Measurements from ENCODE around the gene KBTBD7. TPM values are rescaled to one million over a fixed set of nuclear protein-coding genes. Genes with fewer than 3 reads are reported as not detected.
A peak's percentile ranks its signal among the peaks of the same experiment; 100 is the strongest.

KBTBD7 gene
- total and polyA plus RNA-seq, 4 experiments from 2014 or later, result 4.9 to 11.8 (median 9.4) TPM

DNA sequence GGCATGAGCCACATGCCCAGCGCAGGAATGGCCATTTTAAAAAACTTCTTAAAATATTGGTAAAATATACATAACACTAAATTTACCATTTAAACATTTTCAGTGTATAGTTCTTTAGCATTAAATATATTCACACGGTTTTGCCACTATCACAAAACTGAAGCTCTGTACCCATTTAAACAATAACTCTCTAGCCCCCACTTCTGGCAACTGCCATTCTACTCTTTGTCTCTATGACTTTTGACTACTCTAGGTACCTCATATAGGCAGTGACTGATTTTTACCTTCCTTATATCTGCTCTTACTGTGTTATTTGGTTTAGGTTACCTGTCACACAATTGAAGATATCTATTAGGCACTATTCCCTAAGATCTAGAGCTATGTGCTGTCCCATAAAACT lies 2.3 kb upstream of the KBTBD7 start:
- CTCF ChIA-PET (ENCODE audit: partially characterized antibody), result interaction anchor here (0.8 to 1.9 kb wide), 6 partner anchors 24 to 142 kb away, joined by 3 to 14 read pairs (median 3); no protein-coding TSS in a partner anchor
- H3K9me3 ChIP-seq (ENCODE audit: control insufficient read depth in 1 of 2, low read length in 2 of 2), result no peaks in the 10 kb centered on the region
- POLR2A ChIA-PET (ENCODE audit: partially characterized antibody), result no interaction called here
- DNase-seq, result peak in 1 of 5 donors; percentile 1
- H3K27me3 Mint-ChIP-seq, result no peaks in the 10 kb centered on the region
- no peak overlapping the region for H3K4me3 ChIP-seq (ENCODE audit: low read length in 2 of 2)
- H3K27ac Mint-ChIP-seq, result no peak overlapping the region
- H3K27me3 ChIP-seq (ENCODE audit: insufficient read depth, low read length), result no peaks in the 10 kb centered on the region
- H3K36me3 Mint-ChIP-seq, result peaks cover 4 to 8% of the 10 kb centered on the region in 2 donors
- H3K4me1 ChIP-seq (ENCODE audit: insufficient read depth, low read length), result peaks cover 23% of the 10 kb centered on the region
- H3K36me3 ChIP-seq (ENCODE audit: insufficient read depth, low read length), result no peaks in the 10 kb centered on the region
- no peak overlapping the region for H3K4me3 Mint-ChIP-seq
- H3K27ac ChIP-seq (ENCODE audit: low read depth, low read length), result no peak overlapping the region
- peaks cover 0 to 6% (median 0%) of the 10 kb centered on the region in 8 donors for H3K9me3 Mint-ChIP-seq
- H3K4me1 Mint-ChIP-seq, result peaks cover 14 to 31% (median 27%) of the 10 kb centered on the region in 4 donors
- intact Hi-C loops (cut with micrococcal nuclease), result no loop called here

DNA sequence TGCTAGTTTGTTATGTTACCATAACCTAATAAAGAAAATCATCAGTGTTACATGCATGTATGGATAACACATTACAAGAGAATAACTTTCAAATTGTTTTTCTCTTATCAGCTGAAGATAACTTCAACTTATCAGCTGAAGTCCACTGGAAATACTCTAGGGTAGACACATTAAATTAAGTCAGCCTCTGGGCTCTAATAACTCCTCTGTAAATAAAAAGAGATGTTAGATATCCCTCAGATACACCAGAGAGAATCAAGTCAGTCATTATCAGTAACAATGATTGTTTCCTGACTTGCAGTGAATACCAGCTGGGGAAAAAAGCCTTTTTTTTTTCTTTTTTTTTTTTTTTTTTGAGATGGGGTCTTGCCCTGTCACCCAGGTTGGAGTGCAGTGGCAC lies 1.6 kb upstream of the KBTBD7 start:
- Mint-ChIP-seq H3K9me3 (peaks cover 0 to 6% (median 0%) of the 10 kb centered on the region in 8 donors), H3K36me3 (peaks cover 5 to 8% of the 10 kb centered on the region in 2 donors), H3K27me3 (no peaks in the 10 kb centered on the region), H3K27ac (no peak overlapping the region), H3K4me1 (peaks cover 15 to 32% (median 28%) of the 10 kb centered on the region in 4 donors), H3K4me3 (peak overlapping the region in 1 of 8 donors; percentile 44)
- H3K9me3 ChIP-seq (ENCODE audit: control insufficient read depth in 1 of 2, low read length in 2 of 2), result no peaks in the 10 kb centered on the region
- CTCF ChIA-PET (ENCODE audit: partially characterized antibody), result interaction anchor here (1.9 kb wide), 1 partner anchor 123 kb away, joined by 14 read pairs; no protein-coding TSS in a partner anchor
- POLR2A ChIA-PET (ENCODE audit: partially characterized antibody), result no interaction called here
- no peak overlapping the region for H3K27ac ChIP-seq (ENCODE audit: low read depth, low read length)
- intact Hi-C loops (cut with micrococcal nuclease), result no loop called here
- no peak for DNase-seq
- H3K27me3 ChIP-seq (ENCODE audit: insufficient read depth, low read length), result no peaks in the 10 kb centered on the region
- peaks cover 28% of the 10 kb centered on the region for H3K4me1 ChIP-seq (ENCODE audit: insufficient read depth, low read length)
- no peak overlapping the region for H3K4me3 ChIP-seq (ENCODE audit: low read length in 2 of 2)
- H3K36me3 ChIP-seq (ENCODE audit: insufficient read depth, low read length), result no peaks in the 10 kb centered on the region

DNA sequence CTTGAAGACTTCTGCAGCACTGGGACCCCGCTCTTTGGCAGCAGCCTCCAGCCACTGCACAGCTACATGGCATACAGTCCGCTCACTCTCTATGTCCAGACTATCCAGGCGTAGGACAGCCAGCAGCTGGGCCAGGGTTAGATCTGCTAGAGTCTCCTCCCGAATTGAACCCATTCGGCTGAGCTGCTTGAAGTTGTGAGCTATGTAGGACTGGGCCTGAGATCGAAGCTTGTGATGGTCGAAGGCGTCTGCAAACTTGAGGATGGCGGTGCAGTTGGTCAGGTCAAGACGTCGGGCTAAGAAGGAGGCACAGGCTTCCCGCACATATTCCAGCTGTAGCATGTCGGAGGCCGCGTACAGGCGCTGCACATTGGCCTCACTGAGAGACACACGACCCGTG lies 900 bp downstream of the KBTBD7 start:
- Mint-ChIP-seq H3K9me3 (peaks cover 0 to 3% (median 0%) of the 10 kb centered on the region in 8 donors), H3K27ac (peak overlapping the region in 6 of 7 donors; percentile 41 to 97 (median 88)), H3K27me3 (no peaks in the 10 kb centered on the region), H3K4me3 (peak overlapping the region; percentile 93 to 97 (median 94)), H3K36me3 (peaks cover 18 to 20% of the 10 kb centered on the region in 2 donors), H3K4me1 (peaks cover 24 to 45% (median 32%) of the 10 kb centered on the region in 4 donors)
- ChIA-PET POLR2A (ENCODE audit: partially characterized antibody) (interaction anchor here (1.5 kb wide), 1 partner anchor 174 kb away, joined by 3 read pairs; the partner anchor contains the start of gene ELF1), CTCF (ENCODE audit: partially characterized antibody) (interaction anchor here (1.0 kb wide), 1 partner anchor 57 kb away, joined by 5 read pairs; no protein-coding TSS in a partner anchor)
- Histone ChIP-seq H3K27ac (ENCODE audit: low read depth, low read length) (no peak overlapping the region), H3K4me3 (ENCODE audit: low read length in 2 of 2) (peak overlapping the region in 1 of 2 donors; percentile 94), H3K36me3 (ENCODE audit: insufficient read depth, low read length) (no peaks in the 10 kb centered on the region), H3K4me1 (ENCODE audit: insufficient read depth, low read length) (peaks cover 29% of the 10 kb centered on the region), H3K27me3 (ENCODE audit: insufficient read depth, low read length) (no peaks in the 10 kb centered on the region), H3K9me3 (ENCODE audit: control insufficient read depth in 1 of 2, low read length in 2 of 2) (no peaks in the 10 kb centered on the region)
- no peak for DNase-seq
- intact Hi-C loops (cut with micrococcal nuclease), result loop anchor here (5.0 kb wide), 1 partner anchor 271 kb away; no protein-coding TSS in a partner anchor

DNA sequence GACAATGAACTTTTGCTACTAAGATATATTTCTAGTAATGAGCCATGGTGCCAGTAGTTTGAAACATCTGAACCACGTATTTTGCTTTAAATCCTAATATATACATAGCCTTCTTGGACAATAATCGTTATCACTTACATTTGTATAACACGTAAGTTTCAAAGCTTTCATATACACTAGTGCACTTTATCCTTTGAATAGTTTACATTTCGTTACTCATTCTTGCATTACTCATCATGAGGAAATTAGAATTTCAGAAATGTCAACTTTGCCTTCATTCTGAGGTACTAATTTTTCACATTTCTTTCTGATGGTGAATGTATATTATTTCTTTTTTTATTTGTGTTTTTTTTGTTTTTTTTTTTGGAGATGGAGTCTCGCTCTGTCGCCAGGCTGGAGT lies 5.8 kb downstream of the KBTBD7 start:
- H3K27me3 Mint-ChIP-seq, result no peaks in the 10 kb centered on the region
- H3K4me3 ChIP-seq (ENCODE audit: low read length in 2 of 2), result no peak overlapping the region
- no peak overlapping the region for H3K27ac ChIP-seq (ENCODE audit: low read depth, low read length)
- no peak overlapping the region for H3K4me3 Mint-ChIP-seq
- H3K4me1 Mint-ChIP-seq, result peaks cover 19 to 33% (median 22%) of the 10 kb centered on the region in 4 donors
- H3K27me3 ChIP-seq (ENCODE audit: insufficient read depth, low read length), result no peaks in the 10 kb centered on the region
- CTCF ChIA-PET (ENCODE audit: partially characterized antibody), result no interaction called here
- peaks cover 0 to 3% (median 0%) of the 10 kb centered on the region in 8 donors for H3K9me3 Mint-ChIP-seq
- H3K36me3 ChIP-seq (ENCODE audit: insufficient read depth, low read length), result no peaks in the 10 kb centered on the region
- peaks cover 23% of the 10 kb centered on the region for H3K4me1 ChIP-seq (ENCODE audit: insufficient read depth, low read length)
- H3K36me3 Mint-ChIP-seq, result peaks cover 14 to 20% of the 10 kb centered on the region in 2 donors
- intact Hi-C loops (cut with micrococcal nuclease), result no loop called here
- POLR2A ChIA-PET (ENCODE audit: partially characterized antibody), result no interaction called here
- H3K27ac Mint-ChIP-seq, result no peak overlapping the region
- H3K9me3 ChIP-seq (ENCODE audit: control insufficient read depth in 1 of 2, low read length in 2 of 2), result no peaks in the 10 kb centered on the region
- no peak for DNase-seq

DNA sequence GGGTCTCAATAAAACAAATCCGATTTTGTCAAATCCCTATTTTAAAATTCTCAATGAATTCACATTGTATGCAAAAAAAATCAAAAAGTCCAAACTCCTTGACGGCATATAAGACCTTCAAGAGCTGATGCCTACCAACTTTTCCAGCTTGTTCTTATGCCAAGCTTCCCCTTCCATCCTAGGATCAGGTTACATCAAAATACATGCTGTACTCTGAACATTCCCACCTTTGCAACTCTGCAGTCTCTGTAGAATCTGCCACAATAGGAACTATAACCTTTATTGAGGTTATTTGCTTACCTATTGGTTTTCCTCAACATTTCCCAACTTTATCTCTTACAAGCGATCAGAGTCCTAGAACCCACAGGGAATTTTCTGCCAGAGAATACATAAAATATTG lies 7.9 kb downstream of the KBTBD7 start:
- no peak overlapping the region for H3K27ac ChIP-seq (ENCODE audit: low read depth, low read length)
- H3K4me1 ChIP-seq (ENCODE audit: insufficient read depth, low read length), result peaks cover 6% of the 10 kb centered on the region
- ChIA-PET POLR2A (ENCODE audit: partially characterized antibody) (no interaction called here), CTCF (ENCODE audit: partially characterized antibody) (no interaction called here)
- intact Hi-C loops (cut with micrococcal nuclease), result no loop called here
- no peaks in the 10 kb centered on the region for H3K27me3 Mint-ChIP-seq
- H3K4me1 Mint-ChIP-seq, result peaks cover 6 to 14% (median 8%) of the 10 kb centered on the region in 4 donors
- no peak for DNase-seq
- no peak overlapping the region for H3K27ac Mint-ChIP-seq
- no peak overlapping the region for H3K4me3 ChIP-seq (ENCODE audit: low read length in 2 of 2)
- H3K27me3 ChIP-seq (ENCODE audit: insufficient read depth, low read length), result no peaks in the 10 kb centered on the region
- H3K36me3 ChIP-seq (ENCODE audit: insufficient read depth, low read length), result no peaks in the 10 kb centered on the region
- peaks cover 10 to 16% of the 10 kb centered on the region in 2 donors for H3K36me3 Mint-ChIP-seq
- H3K9me3 Mint-ChIP-seq, result no peaks in the 10 kb centered on the region
- no peaks in the 10 kb centered on the region for H3K9me3 ChIP-seq (ENCODE audit: control insufficient read depth in 1 of 2, low read length in 2 of 2)
- H3K4me3 Mint-ChIP-seq, result no peak overlapping the region

DNA sequence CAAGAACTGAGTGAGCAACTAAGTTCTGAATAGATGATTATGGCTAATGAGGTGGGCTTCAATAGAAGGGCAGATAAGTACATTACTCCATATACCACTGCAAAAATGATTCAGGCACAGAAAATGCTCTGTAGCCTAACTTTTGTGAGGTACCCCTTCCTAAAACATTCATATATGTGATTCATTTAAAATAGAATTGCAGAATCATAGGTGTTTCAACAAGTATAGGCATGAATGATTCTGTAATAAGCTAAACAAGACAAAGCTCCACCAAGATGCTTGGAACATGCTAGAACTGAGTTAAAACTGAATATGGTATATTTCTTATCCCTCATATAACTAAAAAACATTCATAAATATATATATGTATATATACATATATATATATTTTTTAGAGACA lies 12.1 kb downstream of the KBTBD7 start:
- Mint-ChIP-seq H3K36me3 (peaks cover 0 to 6% of the 10 kb centered on the region in 2 donors), H3K27me3 (peaks cover 0 to 1% of the 10 kb centered on the region in 2 donors), H3K4me1 (no peaks in the 10 kb centered on the region), H3K4me3 (no peak overlapping the region), H3K27ac (no peak overlapping the region), H3K9me3 (peaks cover 0 to 4% (median 0%) of the 10 kb centered on the region in 8 donors)
- no peaks in the 10 kb centered on the region for H3K36me3 ChIP-seq (ENCODE audit: insufficient read depth, low read length)
- no peak for DNase-seq
- no peak overlapping the region for H3K27ac ChIP-seq (ENCODE audit: low read depth, low read length)
- H3K4me3 ChIP-seq (ENCODE audit: low read length in 2 of 2), result no peak overlapping the region
- intact Hi-C loops (cut with micrococcal nuclease), result no loop called here
- ChIA-PET CTCF (ENCODE audit: partially characterized antibody) (no interaction called here), POLR2A (ENCODE audit: partially characterized antibody) (no interaction called here)
- no peaks in the 10 kb centered on the region for H3K9me3 ChIP-seq (ENCODE audit: control insufficient read depth in 1 of 2, low read length in 2 of 2)
- H3K4me1 ChIP-seq (ENCODE audit: insufficient read depth, low read length), result no peaks in the 10 kb centered on the region
- H3K27me3 ChIP-seq (ENCODE audit: insufficient read depth, low read length), result no peaks in the 10 kb centered on the region

DNA sequence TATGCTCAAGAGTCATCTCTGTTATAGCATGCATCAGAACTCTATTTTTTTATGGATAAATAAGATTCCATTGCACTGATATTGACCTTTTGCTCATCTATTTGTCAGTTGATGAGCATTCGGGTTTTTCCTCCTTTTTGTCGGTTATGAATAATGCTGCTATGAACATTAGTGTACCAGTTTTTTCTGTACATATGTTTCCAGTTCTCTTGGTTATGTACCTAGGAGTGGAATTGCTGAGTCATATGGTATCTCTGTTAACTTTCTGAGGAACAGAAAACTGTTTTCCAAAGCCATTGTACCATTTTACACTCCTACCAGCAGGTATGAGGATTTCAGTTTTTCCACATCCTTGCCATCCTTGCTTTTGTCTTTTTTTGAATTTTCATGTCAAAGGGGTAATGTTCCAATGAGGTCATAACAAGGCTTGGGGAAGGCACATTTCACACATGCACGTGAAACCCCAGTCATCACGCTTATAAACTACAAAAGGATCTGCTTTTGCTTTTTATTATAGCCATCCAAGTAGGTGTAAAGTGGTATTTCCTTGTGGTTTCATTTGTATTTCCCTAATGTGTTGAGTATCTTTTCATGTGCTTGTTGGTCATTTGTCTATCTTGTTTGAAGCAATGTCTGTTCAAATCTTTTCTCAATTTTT lies 14.6 kb downstream of the KBTBD7 start:
- Mint-ChIP-seq H3K9me3 (peaks cover 0 to 22% (median 18%) of the 10 kb centered on the region in 8 donors), H3K27ac (no peak overlapping the region), H3K27me3 (peaks cover 0 to 1% of the 10 kb centered on the region in 2 donors), H3K36me3 (peaks cover 7 to 19% of the 10 kb centered on the region in 2 donors), H3K4me3 (no peak overlapping the region), H3K4me1 (no peaks in the 10 kb centered on the region)
- no peak overlapping the region for H3K27ac ChIP-seq (ENCODE audit: low read depth, low read length)
- H3K4me1 ChIP-seq (ENCODE audit: insufficient read depth, low read length), result no peaks in the 10 kb centered on the region
- intact Hi-C loops (cut with micrococcal nuclease), result no loop called here
- no peaks in the 10 kb centered on the region for H3K27me3 ChIP-seq (ENCODE audit: insufficient read depth, low read length)
- CTCF ChIA-PET (ENCODE audit: partially characterized antibody), result interaction anchor here (0.7 kb wide), 1 partner anchor 89 kb away, joined by 3 read pairs; no protein-coding TSS in a partner anchor
- H3K9me3 ChIP-seq (ENCODE audit: control insufficient read depth in 1 of 2, low read length in 2 of 2), result peaks cover 0 to 2% of the 10 kb centered on the region in 2 donors
- no peak for DNase-seq
- POLR2A ChIA-PET (ENCODE audit: partially characterized antibody), result no interaction called here
- no peaks in the 10 kb centered on the region for H3K36me3 ChIP-seq (ENCODE audit: insufficient read depth, low read length)
- H3K4me3 ChIP-seq (ENCODE audit: low read length in 2 of 2), result no peak overlapping the region
